NCI-H345 (cell line): ENCODE measurements around the gene MORN1.

Experiments
- DNase-seq: peaks from one replicate; lab custom pipeline; 2025; lab: John Stamatoyannopoulos, UW

The MORN1 gene

DNA sequence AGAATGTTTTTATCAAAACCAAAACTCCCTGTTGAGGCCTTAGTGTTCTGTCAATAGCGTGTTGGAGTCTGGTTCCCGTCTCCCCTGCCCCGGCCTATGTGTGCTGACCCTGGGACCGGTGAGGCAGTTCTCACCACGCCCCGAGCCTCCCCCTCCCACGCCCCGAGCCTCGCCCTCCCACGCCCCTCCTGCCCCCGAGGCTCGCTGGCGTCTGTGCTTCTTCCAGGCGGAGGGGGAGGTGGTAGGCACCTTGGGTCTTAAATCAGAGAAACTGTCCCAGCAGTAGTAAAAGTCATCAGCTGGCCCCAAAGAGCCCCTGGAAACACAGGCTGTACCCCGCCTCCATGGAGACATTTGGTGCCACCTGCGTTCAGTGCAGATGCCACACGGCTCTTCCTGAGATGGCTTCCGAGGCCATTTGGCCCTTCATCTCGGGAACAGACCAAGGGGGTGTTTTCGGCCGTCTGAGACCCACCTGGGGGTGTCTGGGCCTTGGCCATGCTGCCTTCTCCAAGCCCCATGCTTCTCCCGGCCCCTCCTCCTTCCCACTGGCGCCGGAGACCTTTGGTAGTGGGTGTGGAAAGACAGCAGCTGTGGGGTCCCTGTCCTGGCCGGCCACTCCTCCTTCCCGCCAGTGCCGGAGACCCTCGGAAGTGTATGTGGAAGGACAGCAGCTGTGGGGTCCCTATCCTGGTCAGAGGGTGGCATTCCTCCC, 118.5 kb downstream of the MORN1 start:
- no peak for DNase-seq

DNA sequence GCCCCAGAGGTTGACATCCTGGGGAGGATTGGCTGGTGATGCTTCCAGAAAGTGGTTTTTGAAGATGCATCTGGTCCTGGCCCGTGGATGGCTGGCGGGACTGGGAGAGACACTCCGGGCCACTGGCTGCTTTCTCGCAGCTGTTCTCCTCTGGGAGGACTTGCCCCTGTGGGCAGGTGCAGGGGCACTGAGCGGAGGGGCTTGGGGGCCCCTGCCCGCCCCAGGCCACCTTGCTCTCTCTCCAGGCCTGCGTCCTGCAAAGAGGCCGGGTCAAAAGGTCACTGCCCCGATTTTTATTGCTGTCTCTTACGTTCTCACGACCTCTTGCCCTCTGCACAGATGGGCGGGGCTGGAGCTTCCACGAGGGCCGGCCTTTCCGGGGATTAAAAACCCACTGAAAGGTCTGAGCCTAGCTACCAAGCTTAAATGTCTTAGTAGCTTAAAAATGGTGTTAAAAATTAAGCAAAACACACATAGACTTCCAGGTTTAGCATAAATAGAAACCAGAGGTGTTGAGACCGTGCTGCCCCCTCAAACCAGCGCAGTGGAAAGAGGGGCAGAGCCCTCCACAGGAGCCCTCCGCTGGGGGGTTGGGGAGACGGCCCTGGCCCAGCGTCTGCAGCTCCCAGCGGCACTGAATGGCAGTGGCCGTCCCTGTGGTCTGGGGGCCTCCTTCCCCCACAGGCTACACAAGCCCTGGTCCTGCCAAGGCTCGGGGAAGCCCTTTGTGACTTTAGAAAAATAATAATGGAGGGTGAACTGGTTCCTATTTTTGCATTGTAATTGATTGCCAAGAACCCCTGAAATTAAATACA, 119.3 kb downstream of the MORN1 start:
- no peak for DNase-seq
